Stromal cell of bone marrow (primary cell): ENCODE results near the gene NUTF2.
A peak's percentile ranks its signal among the peaks of the same experiment; 100 is the strongest.

Source experiments
- DNase-seq: peaks from one replicate; pipeline ENCODE4 v3.0.0-alpha.2; 2012; ENCODE audit warnings: low read depth

Gene NUTF2

GRCh38 chr16:67837811-67838210 lies 8.9 kb upstream of the NUTF2 start:
- DNase-seq: no peak

GRCh38 chr16:67841198-67841815 lies 5.4 kb upstream of the NUTF2 start:
- no peak for DNase-seq

- peak; percentile 86 for DNase-seq
Observed at GRCh38 chr16:67841816-67842508, 4.8 kb upstream of the NUTF2 start, which contains the start of gene THAP11. Gene THAP11 (plus strand): TSS chr16:67842320. CDS start chr16:67842555, 235 bp downstream.

GRCh38 chr16:67842509-67843342 lies 4.0 kb upstream of the NUTF2 start:
- no peak for DNase-seq

GRCh38 chr16:67843343-67843765 lies 3.4 kb upstream of the NUTF2 start:
- DNase-seq: no peak

- DNase-seq: no peak
Observed at GRCh38 chr16:67844497-67844896, 2.2 kb upstream of the NUTF2 start.

GRCh38 chr16:67845291-67846062 lies 1.3 kb upstream of the NUTF2 start:
- no peak for DNase-seq

GRCh38 chr16:67846063-67846319 lies 742 bp upstream of the NUTF2 start:
- no peak for DNase-seq

GRCh38 chr16:67847064-67847861 lies 530 bp downstream of the NUTF2 start, which contains the start of gene CENPT:
Gene CENPT (minus strand): TSS chr16:67847693. CDS start chr16:67833859, 13,834 bp downstream.
- DNase-seq: no peak

GRCh38 chr16:67848118-67848517 lies 1.4 kb downstream of the NUTF2 start:
- DNase-seq: no peak

GRCh38 chr16:67853670-67854069 lies 6.9 kb downstream of the NUTF2 start:
- DNase-seq: no peak

GRCh38 chr16:67855789-67856188 lies 9.1 kb downstream of the NUTF2 start:
- DNase-seq: no peak

- DNase-seq: no peak
Observed at GRCh38 chr16:67856927-67857546, 10.3 kb downstream of the NUTF2 start.

- peak; percentile 97 for DNase-seq
Observed at GRCh38 chr16:67857547-67858233, 11.0 kb downstream of the NUTF2 start.

GRCh38 chr16:67858500-67858899 lies 11.8 kb downstream of the NUTF2 start:
- DNase-seq: no peak

GRCh38 chr16:67860589-67861398 lies 14.1 kb downstream of the NUTF2 start:
- DNase-seq: peak; percentile 64

GRCh38 chr16:67861877-67862276 lies 15.1 kb downstream of the NUTF2 start:
- no peak for DNase-seq

GRCh38 chr16:67862623-67863583 lies 16.2 kb downstream of the NUTF2 start:
- peak; percentile 97 for DNase-seq
